Neural crest cell (in vitro differentiated cells): ENCODE data around the gene FXYD2. TPM values are rescaled to one million over a fixed set of nuclear protein-coding genes. Genes with fewer than 3 reads are reported as not detected.

Experiments used
- DNase-seq: peaks from one replicate; pipeline ENCODE4 v3.0.0; 2021; ENCODE audit warnings: low read depth, mixed read lengths, low spot score
- H3K27ac Mint-ChIP-seq: one replicate; pipeline ENCODE4 v1.8.0; 2021; ENCODE audit warnings: mild to moderate bottlenecking, mixed read lengths; ENCODE audit not compliant: unreplicated experiment
- H3K27me3 Mint-ChIP-seq: 2 replicates; pipeline ENCODE4 v1.8.0; 2021; ENCODE audit warnings: low read depth, mild to moderate bottlenecking, mixed read lengths
- H3K36me3 Mint-ChIP-seq: 2 replicates; pipeline ENCODE4 v1.8.0; 2021; ENCODE audit warnings: low read depth, mild to moderate bottlenecking, mixed read lengths
- H3K4me1 Mint-ChIP-seq: 2 replicates; pipeline ENCODE4 v1.8.0; 2021; ENCODE audit warnings: mixed read lengths
- H3K4me3 Mint-ChIP-seq: one replicate; pipeline ENCODE4 v1.8.0; 2021; ENCODE audit warnings: mild to moderate bottlenecking, mixed read lengths
- H3K9me3 Mint-ChIP-seq: 2 replicates; pipeline ENCODE4 v1.8.0; 2021; ENCODE audit warnings: mixed read lengths
- total RNA-seq: library from RNA; stranded (reverse); gene quantifications from 2 replicates; pipeline ENCODE4 v1.2.1, GENCODE V29; 2021
- TF ChIP-seq, protein P1 (sequence below): fragments of 200-600 bp; sonication (generic); conservative IDR thresholded peaks from 2 replicates; pipeline ENCODE4 v1.5.0; 2021; ENCODE audit warnings: antibody characterized with exemption, mild to moderate bottlenecking

The FXYD2 gene
- total RNA-seq, 1 donor from 2014 or later = 0.26 TPM

DNA sequence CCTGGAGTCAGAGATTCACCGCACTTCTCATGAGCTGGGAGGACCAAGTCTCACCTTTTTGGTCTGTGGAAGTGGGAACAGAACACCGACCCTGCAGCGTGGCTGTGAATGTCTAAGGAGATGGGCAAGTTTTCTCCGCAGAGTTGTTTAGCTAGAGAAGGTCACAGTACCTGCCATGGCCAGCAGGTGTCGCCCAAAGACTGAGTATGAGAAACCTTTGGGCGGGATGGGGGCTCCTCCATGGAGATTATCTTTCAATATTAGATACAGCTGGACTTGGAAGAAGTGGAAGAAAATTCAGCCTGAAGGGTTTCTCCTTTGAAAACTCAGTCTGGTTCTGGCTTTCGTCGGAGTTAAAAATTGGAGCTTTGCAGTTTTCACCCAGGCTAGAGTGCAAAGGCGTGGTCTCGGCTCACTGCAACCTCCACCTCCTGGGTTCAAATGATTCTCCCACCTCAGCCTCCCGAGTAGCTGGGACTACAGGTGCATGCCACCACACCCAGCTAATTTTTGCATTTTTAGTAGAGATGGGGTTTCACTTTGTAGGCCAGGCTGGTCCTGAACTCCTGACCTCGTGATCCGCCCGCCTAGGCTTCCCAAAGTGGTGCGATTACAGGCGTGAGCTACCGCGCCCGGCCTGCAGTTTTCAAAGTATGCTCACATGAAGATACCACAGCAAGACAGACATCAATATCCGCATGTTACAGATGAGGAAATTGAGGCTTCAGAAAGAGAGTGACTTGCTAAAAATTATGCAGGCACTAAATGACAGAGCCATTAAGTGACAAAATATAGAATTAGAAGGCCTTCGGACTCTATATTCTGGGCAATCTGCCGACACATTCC, 16.8 kb downstream of the FXYD2 start:
- TF ChIP-seq, protein P1, sequence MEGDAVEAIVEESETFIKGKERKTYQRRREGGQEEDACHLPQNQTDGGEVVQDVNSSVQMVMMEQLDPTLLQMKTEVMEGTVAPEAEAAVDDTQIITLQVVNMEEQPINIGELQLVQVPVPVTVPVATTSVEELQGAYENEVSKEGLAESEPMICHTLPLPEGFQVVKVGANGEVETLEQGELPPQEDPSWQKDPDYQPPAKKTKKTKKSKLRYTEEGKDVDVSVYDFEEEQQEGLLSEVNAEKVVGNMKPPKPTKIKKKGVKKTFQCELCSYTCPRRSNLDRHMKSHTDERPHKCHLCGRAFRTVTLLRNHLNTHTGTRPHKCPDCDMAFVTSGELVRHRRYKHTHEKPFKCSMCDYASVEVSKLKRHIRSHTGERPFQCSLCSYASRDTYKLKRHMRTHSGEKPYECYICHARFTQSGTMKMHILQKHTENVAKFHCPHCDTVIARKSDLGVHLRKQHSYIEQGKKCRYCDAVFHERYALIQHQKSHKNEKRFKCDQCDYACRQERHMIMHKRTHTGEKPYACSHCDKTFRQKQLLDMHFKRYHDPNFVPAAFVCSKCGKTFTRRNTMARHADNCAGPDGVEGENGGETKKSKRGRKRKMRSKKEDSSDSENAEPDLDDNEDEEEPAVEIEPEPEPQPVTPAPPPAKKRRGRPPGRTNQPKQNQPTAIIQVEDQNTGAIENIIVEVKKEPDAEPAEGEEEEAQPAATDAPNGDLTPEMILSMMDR = peak; percentile 92
- peaks cover 47% of the 10 kb centered on the region for H3K27me3 Mint-ChIP-seq
- peaks cover 12% of the 10 kb centered on the region for H3K4me1 Mint-ChIP-seq
- no peak overlapping the region for H3K4me3 Mint-ChIP-seq
- H3K9me3 Mint-ChIP-seq = no peaks in the 10 kb centered on the region
- DNase-seq = peak; percentile 82
- H3K36me3 Mint-ChIP-seq = no peaks in the 10 kb centered on the region
- H3K27ac Mint-ChIP-seq = no peak overlapping the region

DNA sequence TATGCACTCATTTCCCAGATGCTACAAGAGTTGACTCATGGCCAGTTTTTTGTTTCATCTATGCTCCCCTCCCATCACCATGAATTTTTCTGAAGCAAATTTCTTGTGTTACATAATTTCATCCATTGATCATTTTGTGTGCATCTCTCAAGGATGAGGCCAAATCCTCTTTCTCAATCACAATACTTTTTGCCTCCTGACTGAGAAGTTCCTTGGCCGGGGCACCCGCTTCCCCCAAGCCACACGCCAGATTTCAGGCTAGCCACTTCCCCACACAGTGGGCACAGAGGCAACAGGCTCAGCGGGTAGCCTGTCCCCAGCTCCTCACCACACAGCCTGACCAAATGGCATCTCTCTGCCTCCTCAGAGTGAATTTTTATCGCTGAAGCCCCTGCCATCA, 17.7 kb downstream of the FXYD2 start:
- H3K4me1 Mint-ChIP-seq = peaks cover 12% of the 10 kb centered on the region
- H3K36me3 Mint-ChIP-seq = no peaks in the 10 kb centered on the region
- peaks cover 49% of the 10 kb centered on the region for H3K27me3 Mint-ChIP-seq
- H3K27ac Mint-ChIP-seq = no peak overlapping the region
- TF ChIP-seq, protein P1 = no peak
- DNase-seq = no peak
- H3K4me3 Mint-ChIP-seq = no peak overlapping the region
- no peaks in the 10 kb centered on the region for H3K9me3 Mint-ChIP-seq

DNA sequence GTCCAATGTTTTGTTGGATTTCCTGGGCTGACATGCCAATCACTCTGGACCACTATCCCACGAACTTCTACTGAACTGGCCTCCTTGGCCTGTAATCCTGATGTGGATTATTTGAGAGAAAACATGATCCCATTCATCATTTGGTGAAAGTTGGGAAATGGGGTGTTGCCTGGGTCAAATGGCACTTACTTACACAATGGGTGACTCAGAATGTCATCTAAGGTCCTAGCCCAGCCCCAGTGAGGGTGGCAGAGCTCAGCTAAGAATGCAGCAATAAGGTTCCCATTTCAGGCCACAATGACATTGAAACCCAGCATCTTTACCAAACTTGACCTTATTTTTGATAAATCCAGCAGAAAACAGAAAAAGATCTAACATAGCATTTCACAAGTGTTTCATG, 19.5 kb downstream of the FXYD2 start:
- Mint-ChIP-seq H3K27me3 (peaks cover 49% of the 10 kb centered on the region), H3K4me3 (no peak overlapping the region), H3K27ac (no peak overlapping the region), H3K9me3 (no peaks in the 10 kb centered on the region), H3K4me1 (peaks cover 12% of the 10 kb centered on the region), H3K36me3 (no peaks in the 10 kb centered on the region)
- TF ChIP-seq, protein P1 = no peak
- DNase-seq = no peak

GRCh38 chr11:117803896-117804295, 20.6 kb downstream of the FXYD2 start:
- Mint-ChIP-seq H3K27me3 (peaks cover 52% of the 10 kb centered on the region), H3K9me3 (no peaks in the 10 kb centered on the region), H3K36me3 (no peaks in the 10 kb centered on the region), H3K27ac (no peak overlapping the region), H3K4me1 (peaks cover 2% of the 10 kb centered on the region), H3K4me3 (no peak overlapping the region)
- no peak for DNase-seq
- TF ChIP-seq, protein P1 = no peak

GRCh38 chr11:117799634-117800033, 24.9 kb downstream of the FXYD2 start:
- Mint-ChIP-seq H3K36me3 (no peaks in the 10 kb centered on the region), H3K9me3 (no peaks in the 10 kb centered on the region), H3K4me1 (no peaks in the 10 kb centered on the region), H3K27me3 (peaks cover 75% of the 10 kb centered on the region), H3K27ac (peak overlapping the region; percentile 43), H3K4me3 (no peak overlapping the region)
- TF ChIP-seq, protein P1 = no peak
- no peak for DNase-seq
